Hepatocyte (in vitro differentiated cells): ENCODE measurements around the gene FCHSD2. TPM values are rescaled to one million over a fixed set of nuclear protein-coding genes. Genes with fewer than 3 reads are reported as not detected.
A peak's percentile ranks its signal among the peaks of the same experiment; 100 is the strongest.

Experiments
- DNase-seq: peaks from one replicate; pipeline ENCODE4 v3.0.0-alpha.2; 2016; ENCODE audit warnings: low spot score
- H2AFZ ChIP-seq: fragments of 200-600 bp; sonication (generic); 2 replicates; pipeline ENCODE4 v1.6.0; 2016; ENCODE audit warnings: antibody characterized with exemption, mild to moderate bottlenecking
- H3K27ac ChIP-seq: fragments of 200-600 bp; sonication (generic); 2 replicates; pipeline ENCODE4 v1.5.1; 2016; ENCODE audit warnings: mild to moderate bottlenecking
- H3K27me3 ChIP-seq: fragments of 200-600 bp; sonication (generic); 2 replicates; pipeline ENCODE4 v1.6.1; 2016
- H3K36me3 ChIP-seq: fragments of 200-600 bp; sonication (generic); replicated peaks from 2 replicates; pipeline ENCODE4 v1.5.1; 2016; ENCODE audit warnings: low read depth; ENCODE audit not compliant: insufficient read depth
- H3K4me1 ChIP-seq: fragments of 200-600 bp; sonication (generic); 2 replicates; pipeline ENCODE4 v1.5.1; 2016; ENCODE audit warnings: mild to moderate bottlenecking, moderate library complexity; ENCODE audit not compliant: insufficient read depth
- H3K4me2 ChIP-seq: fragments of 200-600 bp; sonication (generic); 2 replicates; pipeline ENCODE4 v1.6.0; 2016
- H3K4me3 ChIP-seq: fragments of 200-600 bp; sonication (generic); 2 replicates; pipeline ENCODE4 v1.5.1; 2016; ENCODE audit warnings: mild to moderate bottlenecking
- H3K79me2 ChIP-seq: fragments of 200-600 bp; sonication (generic); 2 replicates; pipeline ENCODE4 v1.6.0; 2017; ENCODE audit warnings: mild to moderate bottlenecking
- H3K9me2 ChIP-seq: fragments of 200-600 bp; sonication (generic); replicated peaks from 2 replicates; pipeline ENCODE4 v1.6.0; 2017; ENCODE audit warnings: mild to moderate bottlenecking; ENCODE audit not compliant: insufficient read depth
- H3K9me3 ChIP-seq: fragments of 200-600 bp; sonication (generic); 2 replicates; pipeline ENCODE4 v1.5.1; 2016; ENCODE audit warnings: low read depth, mild to moderate bottlenecking
- H4K20me1 ChIP-seq: fragments of 200-600 bp; sonication (generic); 2 replicates; pipeline ENCODE4 v1.6.0; 2016; ENCODE audit warnings: mild to moderate bottlenecking; ENCODE audit not compliant: insufficient read depth, poor library complexity, severe bottlenecking
- EZH2 ChIP-seq: fragments of 200-600 bp; sonication (generic); IDR thresholded peaks from 2 replicates; pipeline ENCODE4 v1.6.1; 2016; ENCODE audit warnings: antibody characterized with exemption, mild to moderate bottlenecking, borderline replicate concordance
- EZH2phosphoT487 ChIP-seq: fragments of 200-600 bp; sonication (generic); IDR thresholded peaks from one replicate; pipeline ENCODE4 v1.6.1; 2018; ENCODE audit warnings: antibody characterized with exemption, mild to moderate bottlenecking, low read depth, moderate library complexity; ENCODE audit not compliant: unreplicated experiment, severe bottlenecking
- WGBS: methylation state at CpG from one replicate; pipeline ENCODE4 v1.1.6; 2016; ENCODE audit warnings: low lambda C conversion rate; ENCODE audit errors: missing lambda C conversion rate; 5-methylcytosine and 5-hydroxymethylcytosine counted together
- polyA plus RNA-seq: library from polyadenylated mRNA; unstranded; fragments of >200 nt; fragmentation: Nextera tagmentation; extraction: Ambion mirVana; gene quantifications from 2 replicates; pipeline ENCODE4 v1.2.1, GENCODE V29; 2016
- total RNA-seq: library from RNA; depleted of rRNA; stranded (reverse); fragments of >200 nt; gene quantifications from 2 replicates; pipeline ENCODE4 v1.2.3, GENCODE V29; 2014
- TF ChIP-seq, protein P1 (sequence below): fragments of 200-600 bp; sonication (generic); IDR thresholded peaks from 2 replicates; pipeline ENCODE4 v1.5.1; 2016; ENCODE audit warnings: antibody characterized with exemption, mild to moderate bottlenecking; ENCODE audit not compliant: poor library complexity

FCHSD2 gene
- total and polyA plus RNA-seq, 2 experiments from 2014 or later = 9.1 to 13.1 TPM

GRCh38 chr11:73048446-73048845, 93.7 kb downstream of the FCHSD2 start:
- no peaks in the 10 kb centered on the region for H4K20me1 ChIP-seq
- H3K9me2 ChIP-seq = no peaks in the 10 kb centered on the region
- peak overlapping the region; percentile 13 for H3K4me2 ChIP-seq
- no peak overlapping the region for H3K4me3 ChIP-seq
- H3K79me2 ChIP-seq = peaks cover 13% of the 10 kb centered on the region
- 90% methylated on average over 3 of the region's 3 CpGs for WGBS
- H3K9me3 ChIP-seq = no peaks in the 10 kb centered on the region
- no peak overlapping the region for H2AFZ ChIP-seq
- H3K4me1 ChIP-seq = no peaks in the 10 kb centered on the region
- TF ChIP-seq EZH2 = no peak
- TF ChIP-seq EZH2phosphoT487 = no peak
- TF ChIP-seq, protein P1, sequence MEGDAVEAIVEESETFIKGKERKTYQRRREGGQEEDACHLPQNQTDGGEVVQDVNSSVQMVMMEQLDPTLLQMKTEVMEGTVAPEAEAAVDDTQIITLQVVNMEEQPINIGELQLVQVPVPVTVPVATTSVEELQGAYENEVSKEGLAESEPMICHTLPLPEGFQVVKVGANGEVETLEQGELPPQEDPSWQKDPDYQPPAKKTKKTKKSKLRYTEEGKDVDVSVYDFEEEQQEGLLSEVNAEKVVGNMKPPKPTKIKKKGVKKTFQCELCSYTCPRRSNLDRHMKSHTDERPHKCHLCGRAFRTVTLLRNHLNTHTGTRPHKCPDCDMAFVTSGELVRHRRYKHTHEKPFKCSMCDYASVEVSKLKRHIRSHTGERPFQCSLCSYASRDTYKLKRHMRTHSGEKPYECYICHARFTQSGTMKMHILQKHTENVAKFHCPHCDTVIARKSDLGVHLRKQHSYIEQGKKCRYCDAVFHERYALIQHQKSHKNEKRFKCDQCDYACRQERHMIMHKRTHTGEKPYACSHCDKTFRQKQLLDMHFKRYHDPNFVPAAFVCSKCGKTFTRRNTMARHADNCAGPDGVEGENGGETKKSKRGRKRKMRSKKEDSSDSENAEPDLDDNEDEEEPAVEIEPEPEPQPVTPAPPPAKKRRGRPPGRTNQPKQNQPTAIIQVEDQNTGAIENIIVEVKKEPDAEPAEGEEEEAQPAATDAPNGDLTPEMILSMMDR = no peak
- no peak for DNase-seq
- no peaks in the 10 kb centered on the region for H3K27me3 ChIP-seq
- H3K27ac ChIP-seq = no peak overlapping the region
- no peaks in the 10 kb centered on the region for H3K36me3 ChIP-seq

- Histone ChIP-seq H3K4me2 (peak overlapping the region; percentile 13), H3K9me2 (no peaks in the 10 kb centered on the region), H3K27ac (no peak overlapping the region), H3K9me3 (no peaks in the 10 kb centered on the region), H4K20me1 (no peaks in the 10 kb centered on the region), H2AFZ (no peak overlapping the region), H3K4me3 (no peak overlapping the region), H3K79me2 (peaks cover 11% of the 10 kb centered on the region), H3K27me3 (no peaks in the 10 kb centered on the region), H3K36me3 (no peaks in the 10 kb centered on the region), H3K4me1 (no peaks in the 10 kb centered on the region)
- DNase-seq = no peak
- 84% methylated on average over 2 of the region's 2 CpGs for WGBS
- TF ChIP-seq EZH2 = no peak
- TF ChIP-seq, protein P1 = no peak
- no peak for TF ChIP-seq EZH2phosphoT487
Observed at GRCh38 chr11:73047773-73048371, 94.2 kb downstream of the FCHSD2 start.

- Histone ChIP-seq H3K4me2 (no peak overlapping the region), H3K27me3 (no peaks in the 10 kb centered on the region), H3K27ac (no peak overlapping the region), H3K36me3 (peaks cover 4% of the 10 kb centered on the region), H2AFZ (no peak overlapping the region), H3K9me3 (no peaks in the 10 kb centered on the region), H3K9me2 (no peaks in the 10 kb centered on the region), H4K20me1 (no peaks in the 10 kb centered on the region), H3K4me1 (no peaks in the 10 kb centered on the region), H3K79me2 (no peaks in the 10 kb centered on the region), H3K4me3 (no peak overlapping the region)
- TF ChIP-seq, protein P1 = no peak
- no peak for TF ChIP-seq EZH2phosphoT487
- no peak for TF ChIP-seq EZH2
- no peak for DNase-seq
- 81% methylated on average over 2 of the region's 2 CpGs for WGBS
Observed at GRCh38 chr11:73040046-73040445, 102.1 kb downstream of the FCHSD2 start.

DNA sequence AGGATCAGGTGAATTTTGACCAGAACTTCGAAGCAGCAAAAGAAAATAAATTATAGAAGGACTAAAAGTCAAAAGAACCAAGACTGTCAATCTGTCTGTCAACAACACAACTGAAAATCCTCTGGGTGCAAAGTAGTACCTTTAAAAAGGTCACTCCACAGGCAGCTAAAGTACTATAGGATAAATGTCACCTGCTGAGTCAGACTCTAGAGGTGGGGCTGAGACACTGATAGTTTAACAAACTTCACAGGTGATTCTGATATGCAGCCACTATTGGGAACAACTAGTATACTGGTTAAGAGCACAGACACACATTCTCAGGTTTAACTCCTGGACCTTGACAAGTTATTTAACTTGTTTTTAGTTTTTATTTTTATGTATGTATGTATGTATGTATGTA, 107.3 kb downstream of the FCHSD2 start:
- Histone ChIP-seq H3K79me2 (peaks cover 5% of the 10 kb centered on the region), H3K9me3 (no peaks in the 10 kb centered on the region), H3K9me2 (no peaks in the 10 kb centered on the region), H3K4me1 (no peaks in the 10 kb centered on the region), H2AFZ (no peak overlapping the region), H3K27ac (peak overlapping the region; percentile 6), H3K27me3 (no peaks in the 10 kb centered on the region), H3K4me3 (no peak overlapping the region), H3K36me3 (no peaks in the 10 kb centered on the region), H3K4me2 (no peak overlapping the region), H4K20me1 (no peaks in the 10 kb centered on the region)
- TF ChIP-seq, protein P1 = no peak
- TF ChIP-seq EZH2 = no peak
- TF ChIP-seq EZH2phosphoT487 = no peak
- peak; percentile 14 for DNase-seq
- 88% methylated on average over 1 of the region's 1 CpG for WGBS
